ENCODE measurements around the gene STXBP6. TPM values are rescaled to one million over a fixed set of nuclear protein-coding genes. Genes with fewer than 3 reads are reported as not detected.

STXBP6 gene
- total RNA-seq, 4 donors from 2014 or later, result 44.1 to 120 (median 67.4) TPM

DNA sequence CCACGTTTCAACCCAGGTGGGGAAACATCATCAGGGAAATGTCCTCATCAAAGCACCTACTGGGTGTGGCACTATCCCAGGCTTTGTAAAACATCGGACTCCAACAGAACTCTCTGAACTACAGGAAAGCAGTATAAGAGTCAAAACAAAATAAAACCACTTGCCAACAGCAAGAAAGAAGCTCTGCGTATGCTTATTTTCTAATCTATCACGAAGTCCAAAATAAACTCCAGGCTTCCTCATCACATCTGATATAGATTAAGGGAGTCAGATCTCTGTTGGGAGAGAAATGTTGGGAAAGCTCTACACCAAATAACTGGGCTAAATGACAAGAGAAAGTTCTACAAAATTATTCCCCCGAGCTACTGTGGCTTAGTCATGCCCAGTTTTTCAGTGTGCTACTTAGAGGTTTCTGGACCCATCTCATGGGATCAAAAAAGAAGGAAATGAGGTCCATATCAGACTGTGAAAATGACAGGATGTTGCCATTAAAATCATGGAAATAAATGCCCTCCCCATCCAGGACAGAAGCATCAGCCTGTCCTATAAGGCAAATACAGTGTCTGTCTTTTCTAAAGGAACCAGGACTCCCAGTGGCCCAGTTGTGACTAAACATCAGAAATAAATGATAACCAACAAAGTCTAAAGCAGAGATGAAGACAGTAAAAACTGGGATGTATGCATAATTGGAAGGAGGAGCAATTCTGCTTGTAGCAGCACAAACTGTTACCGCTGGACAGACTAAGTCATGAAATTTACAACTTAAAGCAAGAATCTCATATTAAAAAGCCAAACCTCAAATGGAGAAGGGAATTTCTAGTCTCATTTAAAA is 149.5 kb downstream of the STXBP6 start:
- intact Hi-C loops (cut with DNase I), result no loop called here
- no peak for TF ChIP-seq POLR2A (IDR thresholded peaks at IDR 0.05)
- TF ChIP-seq, protein P1, sequence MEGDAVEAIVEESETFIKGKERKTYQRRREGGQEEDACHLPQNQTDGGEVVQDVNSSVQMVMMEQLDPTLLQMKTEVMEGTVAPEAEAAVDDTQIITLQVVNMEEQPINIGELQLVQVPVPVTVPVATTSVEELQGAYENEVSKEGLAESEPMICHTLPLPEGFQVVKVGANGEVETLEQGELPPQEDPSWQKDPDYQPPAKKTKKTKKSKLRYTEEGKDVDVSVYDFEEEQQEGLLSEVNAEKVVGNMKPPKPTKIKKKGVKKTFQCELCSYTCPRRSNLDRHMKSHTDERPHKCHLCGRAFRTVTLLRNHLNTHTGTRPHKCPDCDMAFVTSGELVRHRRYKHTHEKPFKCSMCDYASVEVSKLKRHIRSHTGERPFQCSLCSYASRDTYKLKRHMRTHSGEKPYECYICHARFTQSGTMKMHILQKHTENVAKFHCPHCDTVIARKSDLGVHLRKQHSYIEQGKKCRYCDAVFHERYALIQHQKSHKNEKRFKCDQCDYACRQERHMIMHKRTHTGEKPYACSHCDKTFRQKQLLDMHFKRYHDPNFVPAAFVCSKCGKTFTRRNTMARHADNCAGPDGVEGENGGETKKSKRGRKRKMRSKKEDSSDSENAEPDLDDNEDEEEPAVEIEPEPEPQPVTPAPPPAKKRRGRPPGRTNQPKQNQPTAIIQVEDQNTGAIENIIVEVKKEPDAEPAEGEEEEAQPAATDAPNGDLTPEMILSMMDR (IDR thresholded peaks at IDR 0.05), result no peak
- H3K27ac ChIP-seq, result peak overlapping the region in 2 of 3 donors; percentile 7 to 24
- WGBS, 2 donors, result 67 to 69% methylated on average over 6 of the region's 6 CpGs
- H3K9me3 ChIP-seq, result no peaks in the 10 kb centered on the region
- peaks cover 7% of the 10 kb centered on the region in 2 donors for H3K4me1 ChIP-seq
- no peaks in the 10 kb centered on the region for H3K36me3 ChIP-seq
- no peak overlapping the region for H3K4me3 ChIP-seq (replicated peaks in 1 of 3)
- H3K27me3 ChIP-seq, result no peaks in the 10 kb centered on the region
- no peak for DNase-seq

DNA sequence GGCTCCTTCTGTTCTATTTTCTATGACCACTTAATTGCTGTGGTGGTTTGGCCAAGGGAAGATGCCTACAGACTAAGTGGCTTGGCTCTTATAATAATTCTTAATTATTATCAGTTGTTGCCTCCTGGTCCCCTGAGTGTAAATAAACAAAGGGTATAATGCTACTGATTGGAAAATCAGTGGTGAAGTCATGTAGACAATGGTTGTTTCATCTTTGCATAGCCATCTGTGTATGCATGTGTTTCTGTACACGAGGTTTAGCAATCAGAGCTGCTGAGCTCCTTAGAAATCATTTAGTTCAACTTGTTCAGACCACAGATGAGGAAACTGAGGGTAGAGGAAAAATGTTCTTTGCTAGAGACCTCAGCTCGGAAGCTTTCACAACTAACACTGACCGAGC is 152.2 kb downstream of the STXBP6 start:
- H3K27ac ChIP-seq, result no peak overlapping the region
- TF ChIP-seq, protein P1 (IDR thresholded peaks at IDR 0.05), result no peak
- no peak for TF ChIP-seq POLR2A (IDR thresholded peaks at IDR 0.05)

DNA sequence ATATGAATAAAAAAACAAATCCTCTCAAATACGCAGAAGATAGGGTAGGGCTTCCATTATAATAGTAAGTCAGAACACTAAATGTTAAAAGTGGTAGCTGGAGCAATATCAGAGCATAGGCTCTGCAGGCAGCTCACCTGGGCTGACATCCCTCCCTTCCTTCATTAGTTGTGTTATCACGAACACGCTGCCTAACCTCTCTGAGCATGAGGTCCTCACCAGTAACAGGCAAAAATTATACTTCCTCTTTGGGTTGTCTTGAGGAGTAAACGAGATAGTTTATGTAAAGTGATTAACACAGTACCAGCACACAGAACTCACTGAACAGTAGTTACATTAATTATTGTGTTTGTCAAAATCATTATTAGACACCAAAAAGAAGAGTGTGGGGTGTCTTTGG is 154.3 kb downstream of the STXBP6 start:
- H3K4me1 ChIP-seq, result peaks cover 8 to 12% of the 10 kb centered on the region in 2 donors
- H3K4me3 ChIP-seq (replicated peaks in 1 of 3), result no peak overlapping the region
- 83 to 92% methylated on average over 4 of the region's 4 CpGs for WGBS, 2 donors
- H3K36me3 ChIP-seq, result no peaks in the 10 kb centered on the region
- no peak for DNase-seq
- H3K27ac ChIP-seq, result no peak overlapping the region
- TF ChIP-seq POLR2A (IDR thresholded peaks at IDR 0.05), result no peak
- TF ChIP-seq, protein P1 (IDR thresholded peaks at IDR 0.05), result no peak
- no peaks in the 10 kb centered on the region for H3K9me3 ChIP-seq
- no peaks in the 10 kb centered on the region for H3K27me3 ChIP-seq
- intact Hi-C loops (cut with DNase I), result no loop called here

More for the DNA sequence above, 152.2 kb downstream of the STXBP6 start:
- DNase-seq, result no peak
- no peaks in the 10 kb centered on the region for H3K9me3 ChIP-seq
- no peak overlapping the region for H3K4me3 ChIP-seq (replicated peaks in 1 of 3)
- peaks cover 1 to 7% of the 10 kb centered on the region in 2 donors for H3K4me1 ChIP-seq
- H3K36me3 ChIP-seq, result no peaks in the 10 kb centered on the region
- 85 to 93% methylated on average over 3 of the region's 3 CpGs for WGBS, 2 donors
- no peaks in the 10 kb centered on the region for H3K27me3 ChIP-seq
- intact Hi-C loops (cut with DNase I), result no loop called here

DNA sequence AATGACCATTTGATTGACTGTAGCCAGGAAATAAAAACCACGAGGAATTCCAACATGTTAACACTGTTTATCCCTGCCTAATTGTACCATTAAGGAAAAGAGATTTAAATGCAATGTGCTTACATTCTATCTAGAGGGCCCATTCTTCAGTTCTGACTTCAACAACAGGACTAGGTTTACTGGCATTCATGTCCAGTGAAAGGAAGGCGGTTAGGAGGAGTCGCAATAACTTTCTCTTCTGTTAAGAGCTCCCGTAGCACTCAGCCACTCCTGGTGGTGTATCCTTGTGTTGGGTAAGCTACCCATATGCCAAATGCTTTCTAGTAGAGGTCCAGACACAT is 154.7 kb downstream of the STXBP6 start:
- Histone ChIP-seq H3K4me1 (peaks cover 8 to 12% of the 10 kb centered on the region in 2 donors), H3K4me3 (replicated peaks in 1 of 3) (no peak overlapping the region), H3K27me3 (no peaks in the 10 kb centered on the region), H3K9me3 (no peaks in the 10 kb centered on the region), H3K36me3 (no peaks in the 10 kb centered on the region), H3K27ac (peak overlapping the region in 1 of 3 donors; percentile 8)
- WGBS, 2 donors, result 50 to 72% methylated on average over 4 of the region's 4 CpGs
- TF ChIP-seq, protein P1 (IDR thresholded peaks at IDR 0.05), result no peak
- no peak for TF ChIP-seq POLR2A (IDR thresholded peaks at IDR 0.05)
- intact Hi-C loops (cut with DNase I), result no loop called here
- DNase-seq, result no peak

DNA sequence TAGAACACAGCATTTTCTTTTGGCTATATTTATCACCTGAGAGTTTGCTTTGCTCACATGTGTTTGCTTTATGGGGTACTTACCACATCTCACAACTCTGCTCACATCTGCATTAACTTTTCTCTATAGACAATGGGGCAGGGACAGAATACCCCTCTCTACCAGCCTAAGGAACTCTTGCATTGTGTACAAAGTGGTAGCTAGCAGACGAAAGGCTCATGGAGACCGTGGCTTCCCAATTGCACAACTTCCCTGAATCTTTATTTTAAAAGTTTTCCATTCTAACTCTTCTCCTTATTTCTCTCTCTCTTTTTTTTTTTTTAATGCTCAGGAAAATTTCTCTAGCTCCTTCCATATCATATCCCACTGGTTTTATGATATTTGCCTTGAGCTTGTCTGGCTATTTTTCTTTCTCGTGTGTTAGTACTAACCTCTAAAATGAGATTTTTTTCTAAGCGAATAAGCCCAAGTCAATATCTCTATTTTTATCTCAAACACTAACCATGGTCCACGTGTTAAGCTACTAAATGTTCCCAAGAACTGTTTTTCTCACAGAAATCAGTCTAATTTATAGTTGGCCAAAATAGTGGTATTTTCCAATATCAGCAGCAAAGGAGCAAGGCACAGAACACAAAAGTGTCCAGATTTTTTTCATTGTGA is 155.2 kb downstream of the STXBP6 start:
- intact Hi-C loops (cut with DNase I), result no loop called here
- Histone ChIP-seq H3K9me3 (no peaks in the 10 kb centered on the region), H3K27ac (peak overlapping the region in 2 of 3 donors; percentile 8 to 59), H3K4me1 (peaks cover 8 to 12% of the 10 kb centered on the region in 2 donors), H3K27me3 (no peaks in the 10 kb centered on the region), H3K36me3 (no peaks in the 10 kb centered on the region), H3K4me3 (replicated peaks in 1 of 3) (no peak overlapping the region)
- no peak for DNase-seq
- TF ChIP-seq, protein P1 (IDR thresholded peaks at IDR 0.05), result no peak
- TF ChIP-seq POLR2A (IDR thresholded peaks at IDR 0.05), result no peak
- WGBS, 2 donors, result 63 to 65% methylated on average over 5 of the region's 5 CpGs
